H1 (cell line): ENCODE measurements around the gene MGLL. TPM values are rescaled to one million over a fixed set of nuclear protein-coding genes. Genes with fewer than 3 reads are reported as not detected.

Experiments
- CTCF ChIA-PET: fragments of 300-600 bp; sonication (Branson Sonifier 250); formaldehyde crosslinking; loops from one replicate; lab custom pipeline; 2021; ENCODE audit not compliant: partially characterized antibody; lab: Charles Lee
- POLR2A ChIA-PET: fragments of 300-600 bp; sonication (Branson Sonifier 250); formaldehyde crosslinking; loops from one replicate; lab custom pipeline; 2021; ENCODE audit warnings: inconsistent platforms; ENCODE audit not compliant: partially characterized antibody; lab: Charles Lee
- DNase-seq, 2 experiments: peaks; one replicate each; pipeline versions ENCODE4 v3.0.0 to v3.0.0-alpha.2; 2010 to 2022; ENCODE audit warnings: low spot score in 2 of 2, low read depth in 1 of 2, mixed read lengths in 1 of 2
- FAIRE-seq: peaks from 2 replicates; lab custom pipeline; 2011; peaks lifted over from hg19 to GRCh38; lab: Jason Lieb, UNC
- H2AFZ ChIP-seq: 2 replicates; pipeline ENCODE4 v1.8.1; 2012; ENCODE audit warnings: low read length, inconsistent platforms
- H2AK5ac ChIP-seq: 2 replicates; pipeline ENCODE4 v1.6.1; 2013; ENCODE audit warnings: low read depth, low read length
- H2BK120ac ChIP-seq: replicated peaks from 2 replicates; pipeline ENCODE3; 2013; ENCODE audit warnings: low read depth, low read length, inconsistent platforms
- H2BK12ac ChIP-seq: 2 replicates; pipeline ENCODE4 v1.6.1; 2013; ENCODE audit warnings: low read depth, low read length
- H2BK15ac ChIP-seq: 2 replicates; pipeline ENCODE4 v1.6.1; 2013; ENCODE audit warnings: low read length
- H2BK20ac ChIP-seq: 2 replicates; pipeline ENCODE4 v1.6.1; 2013; ENCODE audit warnings: low read length
- H2BK5ac ChIP-seq: 2 replicates; pipeline ENCODE4 v1.6.1; 2013; ENCODE audit warnings: low read depth, low read length
- H3K14ac ChIP-seq: 2 replicates; pipeline ENCODE4 v1.6.1; 2013; ENCODE audit warnings: inconsistent platforms; ENCODE audit not compliant: insufficient read length
- H3K18ac ChIP-seq: 2 replicates; pipeline ENCODE4 v1.6.1; 2013; ENCODE audit warnings: low read length; ENCODE audit errors: extremely low read depth
- H3K23ac ChIP-seq: 2 replicates; pipeline ENCODE4 v1.6.1; 2013; ENCODE audit warnings: inconsistent platforms; ENCODE audit not compliant: insufficient read length
- H3K23me2 ChIP-seq: 2 replicates; pipeline ENCODE4 v1.6.1; 2013; ENCODE audit warnings: low read depth, low read length
- H3K27ac ChIP-seq: 2 replicates; pipeline ENCODE4 v1.6.1; 2011; ENCODE audit warnings: low read depth, low read length, inconsistent platforms
- H3K27me3 ChIP-seq, 4 experiments: replicated peaks in 1 of 4; 1 replicate in 1 of 4; 2 replicates in 3 of 4; pipeline versions ENCODE4 v1.6.1 to v1.8.1; 2011 to 2013; ENCODE audit warnings: low read length in 3 of 4, mild to moderate bottlenecking in 3 of 4, inconsistent platforms in 2 of 4, mixed read lengths in 2 of 4, moderate library complexity in 1 of 4; ENCODE audit not compliant: control insufficient read depth in 3 of 4, insufficient read depth in 3 of 4; ENCODE audit errors: extremely low read depth in 1 of 4
- H3K36me3 ChIP-seq, 4 experiments: 2 replicates each; pipeline versions ENCODE4 v1.6.1 to v1.8.1; 2011 to 2013; ENCODE audit warnings: mild to moderate bottlenecking in 4 of 4, low read length in 3 of 4, moderate library complexity in 2 of 4, control low read depth in 1 of 4, inconsistent platforms in 1 of 4; ENCODE audit not compliant: insufficient read depth in 4 of 4, control insufficient read depth in 2 of 4
- H3K4ac ChIP-seq: replicated peaks from 2 replicates; pipeline ENCODE3; 2013; ENCODE audit warnings: low read length, low read depth, mixed read lengths, inconsistent platforms; ENCODE audit not compliant: insufficient read length
- H3K4me1 ChIP-seq, 4 experiments: replicated peaks in 1 of 4; 1 replicate in 1 of 4; 2 replicates in 3 of 4; pipeline versions ENCODE4 v1.6.1 to v1.8.1; 2011 to 2013; ENCODE audit warnings: low read length in 3 of 4, inconsistent platforms in 2 of 4, mixed read lengths in 1 of 4; ENCODE audit not compliant: insufficient read depth in 4 of 4, control insufficient read depth in 3 of 4
- H3K4me2 ChIP-seq, 2 experiments: 2 replicates each; pipeline versions ENCODE4 v1.6.1 to v1.8.1; 2011 to 2013; ENCODE audit warnings: low read depth in 2 of 2, low read length in 2 of 2, control low read depth in 1 of 2, inconsistent platforms in 1 of 2, mild to moderate bottlenecking in 1 of 2; ENCODE audit not compliant: insufficient read depth in 1 of 2
- H3K4me3 ChIP-seq, 4 experiments: fragments of 200-600, 300-600 bp in 1 of 4; sonication (generic), shearing (Covaris generic), sonication (Bioruptor Twin) in 1 of 4; 2 replicates each; pipeline versions ENCODE4 v1.5.1 to v1.8.1; 2011 to 2016; ENCODE audit warnings: low read length in 4 of 4, low read depth in 3 of 4, control low read depth in 2 of 4, inconsistent platforms in 2 of 4, mild to moderate bottlenecking in 2 of 4, mixed read lengths in 1 of 4, moderate library complexity in 1 of 4; ENCODE audit not compliant: insufficient read depth in 2 of 4; ENCODE audit errors: extremely low read depth in 1 of 4
- H3K56ac ChIP-seq: replicated peaks from 2 replicates; pipeline ENCODE3; 2013; ENCODE audit warnings: low read depth, mild to moderate bottlenecking, mixed read lengths, low read length, inconsistent platforms; ENCODE audit not compliant: insufficient read length
- H3K79me1 ChIP-seq: 2 replicates; pipeline ENCODE4 v1.6.1; 2013; ENCODE audit warnings: low read depth, low read length, control low read depth
- H3K79me2 ChIP-seq, 2 experiments: 2 replicates each; pipeline versions ENCODE4 v1.6.1 to v1.8.1; 2012 to 2013; ENCODE audit warnings: low read length in 2 of 2, mild to moderate bottlenecking in 2 of 2, inconsistent platforms in 1 of 2; ENCODE audit not compliant: insufficient read depth in 2 of 2, control insufficient read depth in 1 of 2
- H3K9ac ChIP-seq, 4 experiments: replicated peaks in 1 of 4; 1 replicate in 1 of 4; 2 replicates in 3 of 4; pipeline versions ENCODE4 v1.6.1 to v1.8.1; 2011 to 2013; ENCODE audit warnings: low read depth in 3 of 4, low read length in 3 of 4, control low read depth in 2 of 4, mild to moderate bottlenecking in 2 of 4, moderate library complexity in 2 of 4, inconsistent platforms in 1 of 4; ENCODE audit errors: extremely low read depth in 1 of 4
- H3K9me3 ChIP-seq, 2 experiments: 2 replicates each; pipeline versions ENCODE4 v1.6.1 to v1.8.1; 2012 to 2013; ENCODE audit warnings: mild to moderate bottlenecking in 2 of 2, moderate library complexity in 2 of 2, control low read depth in 1 of 2, inconsistent platforms in 1 of 2, low read depth in 1 of 2, low read length in 1 of 2, mixed read lengths in 1 of 2; ENCODE audit not compliant: insufficient read depth in 2 of 2
- H4K20me1 ChIP-seq, 2 experiments: replicated peaks in 1 of 2; 2 replicates each; pipeline versions ENCODE3 to v1.8.1; 2011 to 2013; ENCODE audit warnings: inconsistent platforms in 2 of 2, low read length in 2 of 2, mild to moderate bottlenecking in 1 of 2; ENCODE audit not compliant: insufficient read depth in 2 of 2, control insufficient read depth in 1 of 2
- H4K5ac ChIP-seq: 2 replicates; pipeline ENCODE4 v1.6.1; 2013; ENCODE audit warnings: low read length, low read depth, mixed read lengths, inconsistent platforms; ENCODE audit not compliant: insufficient read length
- H4K8ac ChIP-seq: 2 replicates; pipeline ENCODE4 v1.8.0; 2013; ENCODE audit warnings: mild to moderate bottlenecking, moderate library complexity, low read length, inconsistent platforms; ENCODE audit not compliant: insufficient read depth; ENCODE audit errors: extremely low read depth
- H4K91ac ChIP-seq: replicated peaks from 2 replicates; pipeline ENCODE3; 2013; ENCODE audit warnings: low read length, mixed read lengths, inconsistent platforms; ENCODE audit not compliant: insufficient read length
- BCL11A ChIP-seq, 2 experiments: IDR thresholded peaks; one replicate each; pipeline ENCODE4 v1.6.1; 2011; ENCODE audit warnings: low read depth in 2 of 2, low read length in 2 of 2, mild to moderate bottlenecking in 2 of 2
- EGR1 ChIP-seq: IDR thresholded peaks from 2 replicates; pipeline ENCODE4 v1.6.1; 2011; ENCODE audit warnings: low read depth, low read length, borderline replicate concordance
- FOSL1 ChIP-seq: IDR thresholded peaks from 2 replicates; pipeline ENCODE4 v1.6.1; 2011; ENCODE audit warnings: mild to moderate bottlenecking, low read depth, low read length, moderate library complexity; ENCODE audit not compliant: insufficient read depth
- GABPA ChIP-seq: IDR thresholded peaks from 2 replicates; pipeline ENCODE4 v1.6.1; 2011; ENCODE audit warnings: mild to moderate bottlenecking, low read length, moderate library complexity, borderline replicate concordance; ENCODE audit not compliant: insufficient read depth
- JUN ChIP-seq: IDR thresholded peaks from 2 replicates; pipeline ENCODE4 v1.6.1; 2011; ENCODE audit warnings: low read depth, mild to moderate bottlenecking, improper control_type of control experiment, low read length
- JUND ChIP-seq: IDR thresholded peaks from 2 replicates; pipeline ENCODE4 v1.6.1; 2011; ENCODE audit warnings: mild to moderate bottlenecking, improper control_type of control experiment, low read length
- MAFK ChIP-seq: IDR thresholded peaks from 2 replicates; pipeline ENCODE4 v1.6.1; 2012; ENCODE audit warnings: low read depth, mild to moderate bottlenecking, improper control_type of control experiment, low read length
- NANOG ChIP-seq: IDR thresholded peaks from 2 replicates; pipeline ENCODE4 v1.6.1; 2011; ENCODE audit warnings: low read length, low read depth, mild to moderate bottlenecking, inconsistent platforms; ENCODE audit not compliant: insufficient read depth, poor library complexity, severe bottlenecking
- NRF1 ChIP-seq: IDR thresholded peaks from 2 replicates; pipeline ENCODE4 v1.6.1; 2011; ENCODE audit warnings: mild to moderate bottlenecking, low read depth, low read length, improper control_type of control experiment
- SAP30 ChIP-seq: fragments of 300-600 bp; sonication (generic); IDR thresholded peaks from 2 replicates; pipeline ENCODE4 v1.7.1; 2012; ENCODE audit warnings: low read length, moderate library complexity, mild to moderate bottlenecking, inconsistent platforms; ENCODE audit not compliant: insufficient read depth, insufficient replicate concordance
- SIN3A ChIP-seq, 2 experiments: IDR thresholded peaks in 1 of 2; conservative IDR thresholded peaks in 1 of 2; 2 replicates each; pipeline ENCODE4 v1.6.1; 2011 to 2012; ENCODE audit warnings: low read length in 2 of 2, improper control_type of control experiment in 1 of 2, low read depth in 1 of 2, mild to moderate bottlenecking in 1 of 2
- TEAD4 ChIP-seq: IDR thresholded peaks from 2 replicates; pipeline ENCODE4 v1.6.1; 2012; ENCODE audit warnings: low read depth, low read length, inconsistent platforms, mixed read lengths
- WGBS, 2 experiments: shearing (Covaris generic) in 1 of 2; methylation state at CpG; one replicate each; pipeline versions ENCODE4 v1.1.6 to v1.1.7; 2013 to 2015; ENCODE audit warnings: low lambda C conversion rate in 2 of 2, mixed read lengths in 2 of 2, inconsistent platforms in 1 of 2, low coverage in 1 of 2, missing lambda C conversion rate in 1 of 2; ENCODE audit not compliant: insufficient replicate concordance in 2 of 2, insufficient coverage in 1 of 2, insufficient read length in 1 of 2; ENCODE audit errors: extremely low coverage in 1 of 2, missing lambda C conversion rate in 1 of 2; 5-methylcytosine and 5-hydroxymethylcytosine counted together
- polyA plus RNA-seq, 7 experiments: library from polyadenylated mRNA; depleted of rRNA in 3 of 7; stranded (reverse) in 5 of 7; unstranded in 2 of 7; fragments of >200 nt in 5 of 7; fragments of 200-250 nt in 2 of 7; gene quantifications; 1 replicate in 5 of 7; 2 replicates in 1 of 7; 4 replicates in 1 of 7; pipeline versions ENCODE4 v1.2.1 to v1.2.3, GENCODE V29; 2011 to 2013; ENCODE audit warnings: missing spikeins in 2 of 7, mixed read lengths in 2 of 7
- total RNA-seq: library from RNA; stranded (reverse); fragmentation: NEBNext Ultra II Directional; extraction: Animal tissue kit (Norgen Biotek cat#: 25700); gene quantifications from 2 replicates; pipeline ENCODE4 v1.2.1, GENCODE V29; 2021
- TF ChIP-seq, protein P1 (sequence below): IDR thresholded peaks from 2 replicates; pipeline ENCODE4 v1.6.1; 2012; ENCODE audit warnings: inconsistent platforms

MGLL gene
- total and polyA plus RNA-seq, 2 of the 8 experiments (the other 6 are each of a cell fraction or from before 2014, with no cell fraction given) = 0.05 to 0.34 TPM

DNA sequence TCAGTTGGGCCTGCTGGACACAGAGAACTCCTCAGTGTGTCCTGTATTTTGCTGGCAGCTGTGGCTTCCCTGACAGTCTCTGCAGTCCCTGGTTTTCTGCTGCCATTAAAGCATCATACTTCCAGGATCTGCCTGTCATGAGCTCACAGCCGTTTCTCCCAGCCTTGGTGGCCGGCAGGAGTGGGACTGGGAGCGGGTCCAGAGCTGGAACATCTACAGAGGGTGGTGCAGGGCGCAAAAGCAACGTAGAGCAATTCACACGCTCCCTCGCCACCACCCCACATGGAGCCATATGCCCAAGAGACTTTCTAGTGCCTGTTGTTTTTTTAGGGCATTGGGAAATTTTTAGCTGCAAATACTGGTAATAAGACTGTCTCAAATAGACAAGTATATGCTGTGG lies 116.0 kb downstream of the MGLL start:
- H2BK120ac ChIP-seq = no peak overlapping the region
- H4K5ac ChIP-seq = no peak overlapping the region
- H2BK12ac ChIP-seq = no peak overlapping the region
- ChIA-PET CTCF (interaction anchor here (0.7 to 3.4 kb wide), 9 partner anchors 10 to 301 kb away, joined by 3 to 35 read pairs (median 4); no protein-coding TSS in a partner anchor), POLR2A (interaction anchor here (0.6 to 1.4 kb wide), 5 partner anchors 9 to 55 kb away, joined by 3 to 4 read pairs (median 3); no protein-coding TSS in a partner anchor)
- H3K14ac ChIP-seq = no peak overlapping the region
- no peak overlapping the region for H2BK20ac ChIP-seq
- H3K18ac ChIP-seq = no peak overlapping the region
- peaks cover 0 to 8% (median 0%) of the 10 kb centered on the region in 4 experiments; a peak in 3 of 7 replicates for H3K4me1 ChIP-seq
- no peak overlapping the region for H3K27ac ChIP-seq
- no peak overlapping the region for H4K8ac ChIP-seq
- no peaks in the 10 kb centered on the region for H3K9me3 ChIP-seq
- H3K23ac ChIP-seq = no peak overlapping the region
- H3K9ac ChIP-seq = no peak overlapping the region
- H2AFZ ChIP-seq = no peak overlapping the region
- H4K91ac ChIP-seq = no peak overlapping the region
- H3K4me2 ChIP-seq = no peak overlapping the region
- H3K4me3 ChIP-seq = no peak overlapping the region
- no peaks in the 10 kb centered on the region for H3K36me3 ChIP-seq
- no peaks in the 10 kb centered on the region for H4K20me1 ChIP-seq
- H2AK5ac ChIP-seq = no peak overlapping the region
- no peak overlapping the region for H2BK5ac ChIP-seq
- FAIRE-seq = no peak
- no peaks in the 10 kb centered on the region; the same call in 1 of the 2 replicates for H3K79me1 ChIP-seq
- no peaks in the 10 kb centered on the region for H3K27me3 ChIP-seq
- H3K79me2 ChIP-seq = no peaks in the 10 kb centered on the region
- no peaks in the 10 kb centered on the region for H3K23me2 ChIP-seq
- WGBS, 2 experiments = 89% methylated on average over 7 of the region's 7 CpGs; no CpG with 5 or more reads in 1 of the 2 experiments
- H2BK15ac ChIP-seq = no peak overlapping the region
- H3K4ac ChIP-seq = no peak overlapping the region
- H3K56ac ChIP-seq = no peak overlapping the region
- DNase-seq = no peak
- TF ChIP-seq FOSL1 (no peak), SIN3A (conservative IDR thresholded peaks at IDR 0.05 in 1 of 2, IDR thresholded peaks at IDR 0.05 in 1 of 2; ENCODE audit: low read depth in 1 of 2, low read length in 2 of 2) (no peak), GABPA (no peak), JUND (no peak), SAP30 (no peak), JUN (no peak), NANOG (no peak), NRF1 (no peak), BCL11A (IDR thresholded peaks at IDR 0.05; ENCODE audit: low read depth in 2 of 2, low read length in 2 of 2) (no peak), TEAD4 (no peak), MAFK (no peak), EGR1 (no peak)
- TF ChIP-seq, protein P1, sequence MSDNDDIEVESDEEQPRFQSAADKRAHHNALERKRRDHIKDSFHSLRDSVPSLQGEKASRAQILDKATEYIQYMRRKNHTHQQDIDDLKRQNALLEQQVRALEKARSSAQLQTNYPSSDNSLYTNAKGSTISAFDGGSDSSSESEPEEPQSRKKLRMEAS = no peak
